Upper lobe of right lung (tissue), 1 donor: ENCODE measurements around the gene NLRC3. TPM values are rescaled to one million over a fixed set of nuclear protein-coding genes. Genes with fewer than 3 reads are reported as not detected.

Experiments
- ATAC-seq: fragments of 200-7000 bp; cut with Tn5 transposase; one replicate; pipeline ENCODE4 v1.9.1; 2020; ENCODE audit warnings: mild to moderate bottlenecking, moderate library complexity
- DNase-seq: peaks from one replicate; pipeline ENCODE4 v3.0.0-alpha.2; 2020
- H3K27ac ChIP-seq: fragments of 200-600 bp; one replicate; pipeline ENCODE4 v1.8.0; 2022
- H3K27me3 ChIP-seq: fragments of 200-600 bp; one replicate; pipeline ENCODE4 v1.8.0; 2022; ENCODE audit warnings: mild to moderate bottlenecking
- H3K36me3 ChIP-seq: fragments of 200-600 bp; one replicate; pipeline ENCODE4 v1.8.0; 2022
- H3K4me1 ChIP-seq: fragments of 200-600 bp; one replicate; pipeline ENCODE4 v1.8.0; 2022
- H3K4me3 ChIP-seq: fragments of 200-600 bp; one replicate; pipeline ENCODE4 v1.8.0; 2022; ENCODE audit warnings: mild to moderate bottlenecking
- H3K9me3 ChIP-seq: fragments of 200-600 bp; one replicate; pipeline ENCODE4 v1.8.0; 2022
- CTCF ChIP-seq: fragments of 200-600 bp; IDR thresholded peaks from one replicate; pipeline ENCODE4 v1.8.0; 2022; ENCODE audit warnings: antibody characterized with exemption
- intact Hi-C: fragments of 100-400 bp; cut with DNase I; formaldehyde crosslinking; loops from one replicate; pipeline ENCODE4 v1.11.0; 2022
- total RNA-seq: library from RNA; stranded (reverse); fragmentation: NEBNext Ultra II Directional; extraction: Animal tissue kit (Norgen Biotek cat#: 25700); gene quantifications from one replicate; pipeline ENCODE4 v1.2.1, GENCODE V29; 2021
- donor health status: DM: no; HTN: yes; CAD: no; lungs with severe emphysema.

Gene NLRC3
- total RNA-seq, 1 donor from 2014 or later = 5.5 TPM

- Histone ChIP-seq H3K9me3 (peaks cover 5% of the 10 kb centered on the region), H3K27ac (no peak overlapping the region), H3K4me3 (no peak overlapping the region), H3K27me3 (no peaks in the 10 kb centered on the region), H3K4me1 (no peaks in the 10 kb centered on the region), H3K36me3 (no peaks in the 10 kb centered on the region)
- no peak for TF ChIP-seq CTCF
- intact Hi-C loops = no loop called here
- DNase-seq (no peak), ATAC-seq (no peak)
Observed at GRCh38 chr16:3570420-3571062, 6.7 kb downstream of the NLRC3 start.

GRCh38 chr16:3569851-3570250, 7.4 kb downstream of the NLRC3 start:
- H3K4me1 ChIP-seq = no peaks in the 10 kb centered on the region
- H3K9me3 ChIP-seq = peaks cover 5% of the 10 kb centered on the region
- intact Hi-C loops = no loop called here
- H3K27me3 ChIP-seq = no peaks in the 10 kb centered on the region
- H3K27ac ChIP-seq = no peak overlapping the region
- DNase-seq = no peak
- no peak for ATAC-seq
- no peak for TF ChIP-seq CTCF
- H3K4me3 ChIP-seq = no peak overlapping the region
- no peaks in the 10 kb centered on the region for H3K36me3 ChIP-seq

GRCh38 chr16:3566990-3567389, 10.2 kb downstream of the NLRC3 start:
- no peaks in the 10 kb centered on the region for H3K4me1 ChIP-seq
- no peak overlapping the region for H3K27ac ChIP-seq
- H3K36me3 ChIP-seq = no peaks in the 10 kb centered on the region
- DNase-seq (no peak), ATAC-seq (no peak)
- TF ChIP-seq CTCF = no peak
- no peaks in the 10 kb centered on the region for H3K27me3 ChIP-seq
- H3K9me3 ChIP-seq = peaks cover 5% of the 10 kb centered on the region
- H3K4me3 ChIP-seq = no peak overlapping the region
- intact Hi-C loops = no loop called here

GRCh38 chr16:3564889-3565141, 12.4 kb downstream of the NLRC3 start:
- no peak for DNase-seq
- Histone ChIP-seq H3K9me3 (no peaks in the 10 kb centered on the region), H3K4me1 (no peaks in the 10 kb centered on the region), H3K27me3 (no peaks in the 10 kb centered on the region), H3K36me3 (no peaks in the 10 kb centered on the region), H3K4me3 (no peak overlapping the region), H3K27ac (no peak overlapping the region)
- ATAC-seq = no peak
- TF ChIP-seq CTCF = no peak
- intact Hi-C loops = no loop called here

GRCh38 chr16:3564130-3564888, 12.9 kb downstream of the NLRC3 start:
- no peak overlapping the region for H3K4me3 ChIP-seq
- no peak overlapping the region for H3K27ac ChIP-seq
- DNase-seq (peak; percentile 63), ATAC-seq (peak; percentile 17)
- no peaks in the 10 kb centered on the region for H3K27me3 ChIP-seq
- no peaks in the 10 kb centered on the region for H3K9me3 ChIP-seq
- H3K36me3 ChIP-seq = no peaks in the 10 kb centered on the region
- intact Hi-C loops = no loop called here
- no peaks in the 10 kb centered on the region for H3K4me1 ChIP-seq
- TF ChIP-seq CTCF = no peak
